ENCODE results near the gene POFUT2. TPM values are rescaled to one million over a fixed set of nuclear protein-coding genes. Genes with fewer than 3 reads are reported as not detected.

The POFUT2 gene
- polyA plus RNA-seq, 1 donor from 2014 or later: 25.4 TPM

- Histone ChIP-seq H3K9ac (ENCODE audit: low read length) (no peak overlapping the region), H3K27ac (ENCODE audit: low read length) (no peak overlapping the region)
Measured at GRCh38 chr21:45318556-45319404, 31.1 kb upstream of the POFUT2 start.

More at GRCh38 chr21:45318556-45319404, 31.1 kb upstream of the POFUT2 start:
- no peak for TF ChIP-seq EP300 (conservative IDR thresholded peaks at IDR 0.05; ENCODE audit: poor library complexity, severe bottlenecking)
- TF ChIP-seq EZH2 (IDR thresholded peaks at IDR 0.05; ENCODE audit: borderline replicate concordance, insufficient read depth, low read length, poor library complexity, severe bottlenecking): no peak
- no peak for TF ChIP-seq TAF1 (IDR thresholded peaks at IDR 0.05; ENCODE audit: low read depth)
- TF ChIP-seq POLR2AphosphoS5 (IDR thresholded peaks at IDR 0.05): no peak
- no peak for TF ChIP-seq MXI1 (conservative IDR thresholded peaks at IDR 0.05; ENCODE audit: poor library complexity, severe bottlenecking)
- TF ChIP-seq SMC3 (conservative IDR thresholded peaks at IDR 0.05; ENCODE audit: poor library complexity): no peak
- TF ChIP-seq RAD21 (conservative IDR thresholded peaks at IDR 0.05): no peak
- TF ChIP-seq REST (IDR thresholded peaks at IDR 0.05; ENCODE audit: borderline replicate concordance): no peak
- TF ChIP-seq CTCF (IDR thresholded peaks at IDR 0.05; ENCODE audit: poor library complexity, severe bottlenecking): no peak
- Histone ChIP-seq H3K9me2 (ENCODE audit: insufficient read depth, low read length) (no peaks in the 10 kb centered on the region), H3K79me2 (replicated peaks; ENCODE audit: insufficient read depth, low read length) (no peaks in the 10 kb centered on the region), H2AFZ (ENCODE audit: low read depth, low read length) (no peak overlapping the region), H4K20me1 (ENCODE audit: insufficient read depth) (no peaks in the 10 kb centered on the region), H3K4me2 (ENCODE audit: low read length) (no peak overlapping the region), H3K36me3 (ENCODE audit: insufficient read depth, low read length) (no peaks in the 10 kb centered on the region), H3F3A (ENCODE audit: insufficient read depth, low read length, poor library complexity, severe bottlenecking) (no peaks in the 10 kb centered on the region), H3K4me3 (ENCODE audit: low read length) (no peak overlapping the region), H3K9me3 (ENCODE audit: low read length) (no peaks in the 10 kb centered on the region), H3K27me3 (ENCODE audit: insufficient read depth, low read depth, low read length) (no peaks in the 10 kb centered on the region)
